HG03575 (cell line): ENCODE measurements around the gene KMT5C.

Experiments used
- ATAC-seq: cut with Tn5 transposase; IDR thresholded peaks from one replicate; pipeline ENCODE4 v1.9.1; 2021; ENCODE audit not compliant: unreplicated experiment, insufficient number of reproducible peaks, low FRiP score; ENCODE audit errors: extremely low read depth

The KMT5C gene

DNA sequence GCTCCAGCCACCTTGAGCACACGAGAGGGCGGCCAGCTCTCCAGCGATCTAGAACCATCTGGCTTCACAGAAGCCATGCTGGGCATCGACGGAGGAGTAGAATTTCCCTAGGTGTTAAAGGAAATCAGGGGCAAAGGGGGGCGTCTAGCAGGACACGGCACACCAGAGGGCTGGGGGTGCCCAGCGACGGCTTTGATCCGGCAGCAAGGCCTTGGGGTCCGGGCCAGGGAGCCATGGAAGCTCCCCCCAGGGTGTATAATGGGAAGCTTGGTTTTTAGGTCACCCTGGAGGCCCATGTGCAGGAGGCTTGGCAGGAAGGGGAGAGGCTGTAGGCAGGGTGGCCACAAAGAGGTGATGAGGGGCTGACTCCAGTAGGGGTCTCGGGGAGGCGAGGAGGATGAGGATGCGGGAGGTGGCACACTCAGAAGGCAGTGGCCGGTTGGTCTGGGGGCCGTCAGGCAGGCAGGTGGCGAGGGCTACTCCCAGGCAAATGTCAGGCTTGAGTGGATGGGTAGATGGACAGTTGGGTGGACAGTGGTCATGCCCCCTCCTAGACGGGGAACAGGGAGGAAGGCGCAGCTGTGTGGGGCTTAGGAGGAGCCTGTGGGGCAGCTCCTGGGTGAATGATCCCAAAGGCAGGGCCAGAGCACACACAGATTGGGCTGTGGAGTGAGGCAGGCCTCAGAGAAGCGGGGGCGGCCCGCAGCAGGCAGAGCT is 5.6 kb downstream of the KMT5C start:
- ATAC-seq = no peak

DNA sequence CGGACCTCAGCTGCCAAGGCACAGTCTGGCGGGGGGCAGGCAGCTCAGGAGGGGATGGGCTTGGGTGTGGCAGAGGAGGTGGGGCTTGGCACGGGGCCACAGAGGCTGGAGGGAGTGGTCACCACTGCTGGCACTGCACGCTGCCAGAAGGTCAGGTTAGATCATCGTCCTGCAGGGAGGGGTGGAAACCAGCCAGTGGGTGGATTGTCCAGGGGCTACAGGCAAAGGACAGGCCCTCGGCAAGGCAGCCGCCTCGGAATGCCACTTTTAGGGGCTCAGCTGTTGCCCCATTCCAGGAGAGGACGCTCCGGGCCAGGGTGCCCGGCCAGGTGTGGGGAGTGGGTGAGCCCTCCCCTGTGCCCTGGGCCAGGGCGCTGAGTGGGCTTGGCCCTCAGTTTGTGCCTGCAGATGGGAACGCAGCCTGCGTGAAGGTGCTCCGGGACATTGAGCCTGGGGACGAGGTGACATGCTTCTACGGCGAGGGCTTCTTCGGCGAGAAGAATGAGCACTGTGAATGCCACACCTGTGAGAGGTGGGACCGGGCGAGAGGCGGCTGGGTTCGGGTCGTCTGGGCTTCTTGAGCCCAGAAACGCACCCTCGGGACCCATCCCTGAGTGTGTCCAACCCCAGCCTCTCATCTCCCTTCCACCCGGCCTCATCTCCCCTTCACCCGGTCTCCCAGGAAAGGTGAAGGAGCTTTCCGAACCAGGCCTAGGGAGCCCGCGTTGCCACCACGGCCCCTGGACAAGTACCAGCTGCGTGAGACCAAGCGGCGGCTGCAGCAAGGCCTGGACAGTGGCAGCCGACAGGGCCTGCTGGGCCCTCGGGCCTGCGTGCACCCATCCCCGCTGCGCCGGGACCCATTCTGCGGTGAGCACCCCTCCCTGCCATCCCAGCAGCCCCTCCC is 6.4 kb downstream of the KMT5C start:
- no peak for ATAC-seq

DNA sequence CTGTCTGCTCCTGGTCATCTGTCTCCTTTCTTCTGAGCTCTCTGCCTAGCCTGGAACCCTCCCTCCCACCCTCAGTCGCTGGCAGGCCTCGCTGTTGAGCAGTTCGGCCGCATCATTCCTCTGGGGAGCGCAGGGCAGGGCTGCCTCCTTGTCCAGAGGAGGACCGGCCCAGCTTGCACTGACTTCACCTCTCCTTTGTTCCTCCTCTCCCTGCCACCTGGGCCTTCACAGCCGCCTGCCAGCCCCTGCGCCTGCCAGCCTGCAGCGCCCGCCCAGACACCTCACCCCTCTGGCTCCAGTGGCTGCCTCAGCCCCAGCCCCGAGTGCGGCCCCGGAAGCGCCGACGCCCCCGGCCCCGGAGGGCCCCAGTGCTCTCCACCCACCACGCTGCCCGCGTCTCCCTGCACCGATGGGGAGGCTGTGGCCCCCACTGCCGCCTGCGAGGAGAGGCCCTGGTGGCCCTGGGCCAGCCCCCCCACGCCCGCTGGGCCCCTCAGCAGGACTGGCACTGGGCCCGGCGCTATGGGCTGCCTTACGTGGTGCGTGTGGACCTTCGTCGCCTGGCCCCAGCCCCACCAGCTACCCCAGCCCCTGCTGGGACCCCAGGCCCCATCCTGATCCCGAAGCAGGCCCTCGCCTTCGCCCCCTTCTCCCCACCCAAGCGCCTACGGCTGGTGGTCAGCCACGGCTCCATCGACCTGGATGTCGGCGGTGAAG is 7.2 kb downstream of the KMT5C start:
- no peak for ATAC-seq

- ATAC-seq = no peak
Measured at GRCh38 chr19:55347442-55348009, 7.8 kb downstream of the KMT5C start.

DNA sequence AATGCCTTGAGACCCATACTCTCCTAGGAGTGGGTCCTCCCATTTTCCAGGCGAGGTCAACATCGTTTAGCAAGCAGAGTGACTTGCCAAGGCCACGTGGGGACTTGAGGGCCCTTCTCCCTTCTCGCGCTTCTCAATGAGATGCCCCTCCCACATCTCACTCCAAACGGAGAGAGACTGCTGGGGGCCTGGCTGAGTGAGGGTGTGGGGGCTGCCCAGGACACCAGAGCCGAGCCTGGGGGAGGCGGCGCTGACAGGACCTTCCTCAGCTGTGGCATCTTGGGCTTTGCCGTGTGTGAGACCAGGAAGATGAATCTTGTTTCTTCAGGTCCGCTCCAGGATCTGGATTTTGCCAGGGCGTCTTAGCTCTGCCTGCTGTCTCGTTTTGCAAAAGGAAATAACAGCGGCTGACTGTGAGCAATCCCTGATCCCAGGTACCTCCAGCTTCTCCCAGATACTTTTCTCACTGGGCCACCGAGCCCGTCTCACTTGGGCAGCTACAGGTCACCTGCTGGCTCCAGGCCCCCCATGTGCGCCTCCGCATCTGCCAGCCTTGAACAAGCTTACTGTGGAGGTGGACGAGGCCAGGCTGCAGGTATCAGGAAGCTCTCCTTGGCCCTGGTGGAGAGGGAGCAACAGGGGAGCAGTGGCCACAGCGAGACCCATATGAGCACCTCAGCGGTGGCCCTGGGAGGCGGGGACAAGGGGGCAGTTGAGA is 8.8 kb downstream of the KMT5C start:
- no peak for ATAC-seq

GRCh38 chr19:55350620-55351315 is 11.1 kb downstream of the KMT5C start:
- no peak for ATAC-seq

GRCh38 chr19:55352040-55352439 is 12.4 kb downstream of the KMT5C start:
- ATAC-seq = no peak

DNA sequence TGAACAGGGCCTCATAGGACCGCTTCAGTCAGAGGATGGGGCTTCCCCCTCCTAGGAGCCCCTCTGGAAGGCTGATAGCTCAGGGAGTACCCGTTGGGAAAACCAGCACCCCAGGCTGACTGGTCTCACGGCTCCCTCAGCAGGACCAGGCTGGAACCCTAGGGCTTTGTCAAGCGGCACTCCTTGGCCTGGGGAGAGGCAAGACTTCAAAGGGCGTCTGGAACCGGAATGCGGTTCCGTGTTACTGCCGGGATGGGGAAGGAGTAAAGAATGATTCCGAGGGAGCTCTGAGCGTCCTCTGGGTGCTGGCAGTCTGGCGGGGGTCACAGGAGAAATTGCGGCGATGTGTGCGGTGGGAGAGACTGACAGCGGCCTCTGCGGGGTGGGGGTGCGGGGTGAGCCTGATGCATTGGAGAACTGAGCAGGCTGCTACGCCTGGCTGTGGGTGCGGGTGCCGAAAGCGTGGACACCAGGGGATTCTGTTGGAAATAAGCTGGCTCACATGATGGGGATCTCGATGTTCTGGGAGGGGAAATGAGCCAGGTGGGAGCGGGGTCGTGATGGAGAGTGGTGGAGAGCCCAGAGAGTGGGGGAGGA is 13.0 kb downstream of the KMT5C start:
- ATAC-seq = no peak

GRCh38 chr19:55353356-55353802 is 13.7 kb downstream of the KMT5C start:
- ATAC-seq = no peak

DNA sequence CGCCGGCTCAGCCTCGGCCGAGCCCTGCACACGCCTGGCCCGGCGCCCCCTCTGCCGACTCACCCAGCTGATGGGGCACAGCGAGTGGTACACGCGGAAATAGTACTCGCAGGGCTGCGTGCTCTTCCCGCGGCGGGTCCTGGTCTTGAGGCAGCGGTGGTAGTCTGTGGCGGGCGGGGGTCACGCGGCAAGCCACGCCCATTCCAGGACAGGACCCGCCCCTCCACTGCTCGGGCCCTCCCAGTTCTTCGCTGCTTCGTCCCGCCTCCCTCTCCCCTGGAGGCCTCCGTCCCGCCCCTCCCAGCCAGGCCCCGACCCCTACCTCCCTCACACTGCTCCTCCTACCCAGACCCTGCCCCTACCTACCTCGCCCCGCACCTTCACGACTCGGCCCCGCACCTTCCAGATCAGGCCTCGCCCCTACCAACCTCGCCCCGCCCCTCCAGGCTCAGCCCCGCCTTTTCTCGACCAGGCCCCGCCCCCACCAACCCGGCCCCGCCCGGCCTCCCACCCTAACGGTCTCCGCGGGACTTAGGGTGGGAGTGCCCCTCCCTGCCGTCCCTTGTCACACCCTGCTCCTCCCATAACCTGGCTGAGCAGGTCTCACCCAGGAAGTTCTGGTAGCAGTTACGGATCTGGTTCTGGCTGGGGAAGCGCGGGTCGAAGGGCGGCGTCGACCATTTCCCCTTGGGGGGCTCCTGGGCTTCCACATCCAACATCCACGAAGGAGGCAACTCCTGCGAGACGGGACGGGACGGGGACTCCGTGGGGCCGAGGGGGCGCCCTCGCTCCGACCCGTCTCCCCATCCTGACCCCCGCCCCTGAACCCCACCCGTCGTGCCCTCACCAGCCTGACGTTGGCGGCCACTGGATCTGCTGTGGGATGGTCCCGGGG is 14.4 kb downstream of the KMT5C start:
- no peak for ATAC-seq

GRCh38 chr19:55354698-55355212 is 15.1 kb downstream of the KMT5C start, which contains the start of gene COX6B2:
Gene COX6B2, minus strand, starts transcription at chr19:55354719. Its CDS starts 198 bp downstream, at chr19:55354521.
- ATAC-seq = no peak

DNA sequence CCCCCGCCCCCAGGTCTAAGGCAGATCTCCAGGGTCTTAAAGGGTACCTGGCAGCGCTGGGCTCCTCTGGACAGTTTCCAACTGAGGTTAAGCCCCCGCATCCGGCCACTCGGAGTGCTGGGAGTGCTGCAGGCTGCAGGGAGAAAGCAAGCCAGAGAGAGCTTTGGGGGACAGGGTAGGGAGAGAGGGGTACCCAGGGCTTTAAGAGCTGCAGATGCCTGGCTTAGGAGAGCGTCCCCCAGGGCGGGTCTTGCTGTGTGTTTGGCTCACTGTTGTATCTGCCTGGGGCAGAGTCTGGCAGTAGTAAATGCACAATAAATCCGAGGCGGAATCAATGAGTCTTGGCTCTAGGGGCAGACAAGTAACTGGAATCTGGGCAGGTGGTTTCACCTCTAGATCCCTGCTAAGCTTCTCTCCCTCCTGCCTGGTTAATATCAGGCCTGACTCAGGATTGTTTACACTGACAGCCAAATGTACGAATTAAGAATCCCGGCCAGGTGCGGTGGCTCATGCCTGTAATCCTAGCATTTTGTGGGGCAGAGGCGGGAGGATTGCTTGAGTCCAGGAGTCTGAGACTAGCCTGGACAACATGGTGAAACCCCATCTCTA is 15.6 kb downstream of the KMT5C start:
- ATAC-seq = no peak

GRCh38 chr19:55358493-55358892 is 18.8 kb downstream of the KMT5C start:
- ATAC-seq = no peak

GRCh38 chr19:55358943-55359908 is 19.6 kb downstream of the KMT5C start:
- ATAC-seq = no peak

- no peak for ATAC-seq
Measured at GRCh38 chr19:55360902-55361301, 21.2 kb downstream of the KMT5C start.
